Activated CD4-positive, alpha-beta T cell treated with anti-CD3 and anti-CD28 coated beads, Interleukin-2, amount 10 ng/mL, durations not matched to agents 7 days and 5 days (primary cell): Measurements from ENCODE around the gene GRAMD1B. TPM values are rescaled to one million over a fixed set of nuclear protein-coding genes. Genes with fewer than 3 reads are reported as not detected.
"Not testable (repeated sequence)": the region's sequence is repeated elsewhere in the genome, so short reads cannot be mapped to it uniquely, and the experiment has no call there.

Source experiments
- CTCF ChIA-PET: fragments of 350-600 bp; sonication (Branson Sonifier 250); formaldehyde crosslinking; loops from one replicate; lab custom pipeline; 2021; ENCODE audit warnings: antibody characterized with exemption; lab: Charles Lee
- POLR2A ChIA-PET: fragments of 350-600 bp; sonication (Branson Sonifier 250); formaldehyde crosslinking; loops from one replicate; lab custom pipeline; 2021; ENCODE audit warnings: antibody characterized with exemption; lab: Charles Lee
- DNase-seq: peaks from one replicate; pipeline ENCODE4 v3.0.0-alpha.2; 2020
- H3K27ac Mint-ChIP-seq: one replicate; pipeline ENCODE4 v1.8.0; 2021; ENCODE audit warnings: mild to moderate bottlenecking, moderate library complexity, mixed read lengths
- H3K27me3 Mint-ChIP-seq: one replicate; pipeline ENCODE4 v1.8.0; 2021; ENCODE audit warnings: mixed read lengths
- H3K36me3 Mint-ChIP-seq: one replicate; pipeline ENCODE4 v1.8.0; 2021; ENCODE audit warnings: low read depth, mixed read lengths
- H3K4me1 Mint-ChIP-seq: one replicate; pipeline ENCODE4 v1.8.0; 2021; ENCODE audit warnings: mixed read lengths
- H3K4me3 Mint-ChIP-seq: one replicate; pipeline ENCODE4 v1.8.0; 2021; ENCODE audit warnings: mild to moderate bottlenecking, moderate library complexity, mixed read lengths
- H3K9me3 Mint-ChIP-seq: one replicate; pipeline ENCODE4 v1.8.0; 2021; ENCODE audit warnings: mixed read lengths
- total RNA-seq, 2 experiments: library from RNA; stranded (reverse); gene quantifications; one replicate each; pipeline ENCODE4 v1.2.3, GENCODE V29; 2021

GRAMD1B gene
- total RNA-seq, 2 experiments from 2014 or later, result 35.3 to 36.3 TPM

- ChIA-PET POLR2A (no interaction called here), CTCF (interaction anchor here (1.5 kb wide), 1 partner anchor 192 kb away, joined by 3 read pairs; no protein-coding TSS in a partner anchor)
- Mint-ChIP-seq H3K27ac (no peak overlapping the region), H3K36me3 (peaks cover 5% of the 10 kb centered on the region), H3K9me3 (no peaks in the 10 kb centered on the region), H3K27me3 (no peaks in the 10 kb centered on the region), H3K4me3 (no peak overlapping the region), H3K4me1 (peaks cover 39% of the 10 kb centered on the region)
- no peak for DNase-seq
Observed at GRCh38 chr11:123509737-123510578, 79.9 kb downstream of the GRAMD1B start.

GRCh38 chr11:123510579-123510905 is 80.5 kb downstream of the GRAMD1B start:
- Mint-ChIP-seq H3K4me3 (no peak overlapping the region), H3K9me3 (no peaks in the 10 kb centered on the region), H3K27ac (no peak overlapping the region), H3K27me3 (no peaks in the 10 kb centered on the region), H3K4me1 (peaks cover 34% of the 10 kb centered on the region), H3K36me3 (peaks cover 7% of the 10 kb centered on the region)
- ChIA-PET CTCF (interaction anchor here (1.5 kb wide), 1 partner anchor 193 kb away, joined by 3 read pairs; no protein-coding TSS in a partner anchor), POLR2A (no interaction called here)
- DNase-seq, result no peak

GRCh38 chr11:123511037-123511870 is 81.2 kb downstream of the GRAMD1B start:
- H3K9me3 Mint-ChIP-seq, result no peaks in the 10 kb centered on the region
- ChIA-PET POLR2A (no interaction called here), CTCF (interaction anchor here (1.1 to 1.5 kb wide), 3 partner anchors 10 to 194 kb away, joined by 3 to 5 read pairs (median 4); no protein-coding TSS in a partner anchor)
- peaks cover 4% of the 10 kb centered on the region for H3K36me3 Mint-ChIP-seq
- DNase-seq, result peak; percentile 79
- H3K27ac Mint-ChIP-seq, result no peak overlapping the region
- peaks cover 29% of the 10 kb centered on the region for H3K4me1 Mint-ChIP-seq
- no peak overlapping the region for H3K4me3 Mint-ChIP-seq
- H3K27me3 Mint-ChIP-seq, result no peaks in the 10 kb centered on the region

GRCh38 chr11:123513309-123513708 is 83.2 kb downstream of the GRAMD1B start:
- H3K27me3 Mint-ChIP-seq, H3K4me3 Mint-ChIP-seq, H3K27ac Mint-ChIP-seq, H3K36me3 Mint-ChIP-seq, H3K9me3 Mint-ChIP-seq, DNase-seq: not testable (repeated sequence)
- peaks cover 38% of the 10 kb centered on the region for H3K4me1 Mint-ChIP-seq
- ChIA-PET POLR2A (interaction anchor here (0.6 kb wide), 1 partner anchor 79 kb away, joined by 6 read pairs; no protein-coding TSS in a partner anchor), CTCF (interaction anchor here (0.6 to 0.8 kb wide), 2 partner anchors 14 to 408 kb away, joined by 3 to 8 read pairs; no protein-coding TSS in a partner anchor)

- DNase-seq, result no peak
- Mint-ChIP-seq H3K27me3 (no peaks in the 10 kb centered on the region), H3K36me3 (peaks cover 9% of the 10 kb centered on the region), H3K4me1 (peaks cover 31% of the 10 kb centered on the region), H3K9me3 (peaks cover 2% of the 10 kb centered on the region), H3K4me3 (no peak overlapping the region), H3K27ac (no peak overlapping the region)
- ChIA-PET POLR2A (no interaction called here), CTCF (interaction anchor here (0.5 to 1.7 kb wide), 3 partner anchors 11 to 30 kb away, joined by 3 to 4 read pairs (median 4); no protein-coding TSS in a partner anchor)
Observed at GRCh38 chr11:123516238-123516637, 86.2 kb downstream of the GRAMD1B start.

GRCh38 chr11:123517559-123518364 is 87.7 kb downstream of the GRAMD1B start:
- no peak overlapping the region for H3K27ac Mint-ChIP-seq
- H3K36me3 Mint-ChIP-seq, result peaks cover 12% of the 10 kb centered on the region
- H3K27me3 Mint-ChIP-seq, result no peaks in the 10 kb centered on the region
- DNase-seq, result no peak
- ChIA-PET CTCF (interaction anchor here (0.8 to 1.7 kb wide), 3 partner anchors 14 to 200 kb away, joined by 3 to 4 read pairs (median 3); no protein-coding TSS in a partner anchor), POLR2A (no interaction called here)
- H3K9me3 Mint-ChIP-seq, result peaks cover 2% of the 10 kb centered on the region
- H3K4me1 Mint-ChIP-seq, result peaks cover 24% of the 10 kb centered on the region
- no peak overlapping the region for H3K4me3 Mint-ChIP-seq

- Mint-ChIP-seq H3K9me3 (peaks cover 2% of the 10 kb centered on the region), H3K36me3 (peaks cover 12% of the 10 kb centered on the region), H3K27me3 (no peaks in the 10 kb centered on the region), H3K4me1 (peaks cover 21% of the 10 kb centered on the region), H3K4me3 (no peak overlapping the region), H3K27ac (no peak overlapping the region)
- no peak for DNase-seq
- ChIA-PET POLR2A (no interaction called here), CTCF (interaction anchor here (0.6 to 0.9 kb wide), 2 partner anchors 32 to 1733 kb away, joined by 3 read pairs; no protein-coding TSS in a partner anchor)
Observed at GRCh38 chr11:123518496-123519054, 88.5 kb downstream of the GRAMD1B start.

GRCh38 chr11:123519055-123519796 is 89.2 kb downstream of the GRAMD1B start:
- peaks cover 19% of the 10 kb centered on the region for H3K4me1 Mint-ChIP-seq
- H3K9me3 Mint-ChIP-seq, result peaks cover 2% of the 10 kb centered on the region
- POLR2A ChIA-PET, result no interaction called here
- no peak for DNase-seq
- H3K4me3 Mint-ChIP-seq, result no peak overlapping the region
- peaks cover 10% of the 10 kb centered on the region for H3K36me3 Mint-ChIP-seq
- H3K27me3 Mint-ChIP-seq, result no peaks in the 10 kb centered on the region
- CTCF ChIA-PET, result interaction anchor here (0.6 to 0.9 kb wide), 3 partner anchors 17 to 1732 kb away, joined by 3 read pairs; no protein-coding TSS in a partner anchor
- H3K27ac Mint-ChIP-seq, result no peak overlapping the region

GRCh38 chr11:123519797-123520193 is 89.7 kb downstream of the GRAMD1B start:
- ChIA-PET POLR2A (no interaction called here), CTCF (interaction anchor here (0.8 kb wide), 1 partner anchor 16 kb away, joined by 3 read pairs; no protein-coding TSS in a partner anchor)
- peaks cover 10% of the 10 kb centered on the region for H3K36me3 Mint-ChIP-seq
- H3K4me1 Mint-ChIP-seq, result peaks cover 19% of the 10 kb centered on the region
- peaks cover 2% of the 10 kb centered on the region for H3K9me3 Mint-ChIP-seq
- no peaks in the 10 kb centered on the region for H3K27me3 Mint-ChIP-seq
- no peak overlapping the region for H3K4me3 Mint-ChIP-seq
- DNase-seq, result no peak
- no peak overlapping the region for H3K27ac Mint-ChIP-seq

- H3K36me3 Mint-ChIP-seq, POLR2A ChIA-PET: not testable (repeated sequence)
Observed at GRCh38 chr11:123520476-123520875, 90.4 kb downstream of the GRAMD1B start.

GRCh38 chr11:123521001-123521400 is 90.9 kb downstream of the GRAMD1B start:
- DNase-seq, result no peak
- Mint-ChIP-seq H3K27ac (no peak overlapping the region), H3K9me3 (peaks cover 2% of the 10 kb centered on the region), H3K36me3 (peaks cover 8% of the 10 kb centered on the region), H3K4me3 (no peak overlapping the region), H3K27me3 (no peaks in the 10 kb centered on the region), H3K4me1 (peaks cover 19% of the 10 kb centered on the region)
- CTCF ChIA-PET, result interaction anchor here (0.8 to 1.1 kb wide), 2 partner anchors 9 to 13 kb away, joined by 3 read pairs; no protein-coding TSS in a partner anchor
- POLR2A ChIA-PET, result no interaction called here

More at GRCh38 chr11:123520476-123520875, 90.4 kb downstream of the GRAMD1B start:
- H3K4me1 Mint-ChIP-seq, result peaks cover 19% of the 10 kb centered on the region
- not testable (repeated sequence) for H3K4me3 Mint-ChIP-seq, H3K27ac Mint-ChIP-seq, DNase-seq, H3K9me3 Mint-ChIP-seq, H3K27me3 Mint-ChIP-seq
- CTCF ChIA-PET, result interaction anchor here (1.1 kb wide), 1 partner anchor 10 kb away, joined by 3 read pairs; no protein-coding TSS in a partner anchor
